DMS 273 (cell line): ENCODE measurements around the gene QRFP.
A peak's percentile ranks its signal among the peaks of the same experiment; 100 is the strongest.
"Not testable (repeated sequence)": the region's sequence is repeated elsewhere in the genome, so short reads cannot be mapped to it uniquely, and the experiment has no call there.

Experiments used
- DNase-seq: peaks from one replicate; lab custom pipeline; 2025; ENCODE audit not compliant: unreplicated experiment; lab: John Stamatoyannopoulos, UW

The QRFP gene

DNA sequence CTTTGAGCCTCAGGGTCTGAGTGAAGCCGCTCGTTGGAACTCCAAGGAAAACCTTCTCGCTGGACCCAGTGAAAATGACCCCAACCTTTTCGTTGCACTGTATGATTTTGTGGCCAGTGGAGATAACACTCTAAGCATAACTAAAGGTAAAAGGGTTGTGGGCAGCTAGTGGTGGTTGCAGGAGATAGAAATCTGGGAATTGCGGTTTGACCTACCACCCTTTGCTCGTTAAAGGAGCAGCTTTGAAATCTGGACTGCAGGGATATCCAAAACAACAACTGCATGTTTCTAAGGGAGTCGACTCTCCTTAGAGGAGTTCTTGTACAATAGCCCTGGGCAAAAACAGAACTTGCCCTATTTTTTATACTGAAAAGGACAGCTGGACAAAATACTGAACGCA lies 42.5 kb downstream of the QRFP start:
- no peak for DNase-seq

DNA sequence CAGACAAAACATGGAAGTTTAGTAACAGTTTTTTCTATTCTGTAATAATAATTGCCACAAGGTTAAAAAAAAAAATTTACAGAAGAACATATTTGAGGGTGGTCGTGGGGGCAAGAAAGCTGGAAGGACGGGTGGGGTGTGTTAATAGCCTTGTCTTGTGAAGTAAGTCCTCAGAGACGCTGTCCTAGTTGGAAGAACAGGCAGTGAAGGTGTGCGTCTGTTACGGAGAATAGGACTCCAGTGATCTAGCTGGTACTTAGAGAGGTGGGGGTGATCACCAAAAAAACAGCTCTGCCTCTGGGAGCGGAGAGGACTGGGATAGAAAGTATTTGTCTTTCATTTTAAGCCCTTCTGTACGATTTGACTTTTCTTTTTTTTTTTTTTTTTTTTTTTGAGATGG lies 43.8 kb downstream of the QRFP start:
- no peak for DNase-seq

DNA sequence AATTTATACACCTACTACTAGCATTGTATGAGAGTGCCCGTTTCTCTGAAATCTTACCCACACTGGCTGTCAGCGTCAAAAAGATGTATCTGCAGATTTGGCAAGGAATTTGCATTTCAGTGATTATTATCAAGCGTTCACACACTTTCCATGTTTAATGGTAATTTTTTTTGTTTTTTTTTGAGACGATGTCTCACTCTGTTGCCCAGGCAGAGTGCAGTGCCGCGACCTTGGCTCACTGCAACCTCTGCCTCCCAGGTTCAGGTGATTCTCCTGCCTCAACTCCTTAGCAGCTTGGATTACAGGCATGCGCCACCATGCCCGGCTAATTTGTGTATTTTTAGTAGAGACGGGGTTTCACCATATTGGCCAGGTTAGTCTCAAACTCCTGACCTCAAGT lies 47.3 kb downstream of the QRFP start:
- DNase-seq: no peak

DNA sequence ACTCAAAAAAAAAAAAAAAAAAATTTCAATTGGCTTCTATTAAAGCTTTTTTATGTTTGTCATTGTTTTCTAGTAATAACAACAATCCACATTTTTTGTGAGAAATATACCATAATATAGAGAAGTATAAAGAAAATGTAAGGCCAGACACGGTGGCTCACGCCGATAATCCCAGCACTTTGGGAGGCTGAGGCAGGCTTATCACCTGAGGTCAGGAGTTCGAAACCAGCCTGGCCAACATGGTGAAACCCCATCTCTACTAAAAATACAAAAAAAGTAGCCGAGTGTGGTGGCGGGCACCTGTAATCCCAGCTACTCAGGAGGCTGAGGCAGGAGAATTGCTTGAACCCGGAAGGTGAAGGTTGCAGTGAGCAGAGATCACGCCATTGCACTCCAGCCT lies 48.1 kb downstream of the QRFP start:
- DNase-seq: not testable (repeated sequence)

DNA sequence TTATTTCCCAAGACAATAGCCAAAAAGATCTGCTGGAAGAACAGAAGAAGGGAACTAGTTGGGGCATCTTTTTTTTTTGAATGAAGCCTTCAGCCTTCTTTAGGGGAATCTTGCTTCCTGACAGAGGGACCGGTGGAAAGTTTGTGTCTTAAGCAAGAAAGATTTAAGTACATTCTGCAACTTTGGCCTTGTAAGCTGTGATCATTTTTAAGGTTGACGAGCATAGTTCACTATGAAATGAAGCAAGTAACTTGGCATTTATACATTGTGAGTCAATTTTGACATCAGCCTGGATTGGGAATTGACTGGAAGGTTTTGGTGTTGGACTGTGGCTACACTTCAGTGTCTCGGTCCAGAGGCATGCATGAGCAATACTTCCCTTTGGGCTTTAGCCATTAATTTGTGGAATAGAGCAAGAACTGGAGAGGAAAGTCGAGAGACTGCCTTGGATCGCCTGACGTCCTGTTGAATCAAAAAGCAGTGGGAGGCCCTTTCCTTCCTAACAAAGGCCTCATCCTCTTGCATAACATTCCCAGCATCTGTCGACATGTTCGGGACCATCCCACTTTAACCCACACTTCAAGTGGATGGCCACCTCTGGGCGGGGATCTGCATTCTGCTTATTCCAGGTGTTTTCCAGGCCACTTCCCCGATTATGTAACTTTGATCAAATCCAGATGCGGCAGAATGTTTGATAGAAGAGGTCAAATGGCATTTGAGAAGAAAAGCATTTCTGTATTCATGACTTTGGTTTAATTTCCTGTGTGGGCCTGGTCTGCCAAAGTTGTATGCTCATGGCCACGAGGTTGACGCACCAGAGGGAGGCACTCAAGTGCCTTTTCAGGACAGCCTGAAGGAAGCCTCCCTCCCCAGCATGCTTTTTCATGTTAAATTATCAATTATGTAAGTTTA lies 49.0 kb downstream of the QRFP start:
- peak; percentile 38 for DNase-seq

DNA sequence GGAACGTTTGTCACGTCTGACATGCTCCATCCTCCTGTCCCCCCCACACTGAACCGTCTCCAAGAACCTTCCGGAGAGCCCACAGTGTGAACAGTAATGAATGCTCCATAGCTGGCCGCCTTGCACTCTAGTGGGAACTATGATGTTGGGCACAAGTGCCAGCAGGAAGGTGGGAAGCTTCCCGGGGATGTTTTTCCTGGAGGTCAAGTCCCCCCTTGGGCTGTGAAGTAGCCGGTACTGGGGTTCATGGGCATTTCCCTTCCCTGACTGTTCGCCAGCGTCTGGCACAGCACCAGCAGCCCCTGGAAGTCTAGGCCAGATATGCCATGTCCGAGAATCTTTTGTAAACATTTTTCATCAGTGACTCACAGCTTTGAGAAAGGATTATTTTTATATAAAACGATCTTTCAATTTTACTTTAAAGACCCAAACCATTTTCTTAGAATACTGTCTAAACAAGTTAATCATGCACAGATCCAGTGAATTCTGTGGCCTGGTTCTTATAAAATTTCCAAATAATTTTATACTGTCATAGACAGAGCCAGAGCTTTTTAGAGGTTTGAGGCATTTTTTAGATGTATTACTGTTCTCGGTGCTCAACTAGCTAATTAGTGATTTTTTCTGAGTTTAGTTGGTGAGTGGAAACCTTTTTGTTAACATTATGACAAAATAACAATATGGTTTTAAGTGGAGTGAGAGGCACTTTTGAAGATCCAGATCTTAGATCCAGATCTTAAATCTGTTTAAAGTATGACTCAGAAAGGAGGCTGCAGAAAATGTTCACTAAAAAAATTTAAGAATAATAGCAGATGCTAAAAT lies 49.9 kb downstream of the QRFP start:
- peak; percentile 47 for DNase-seq

DNA sequence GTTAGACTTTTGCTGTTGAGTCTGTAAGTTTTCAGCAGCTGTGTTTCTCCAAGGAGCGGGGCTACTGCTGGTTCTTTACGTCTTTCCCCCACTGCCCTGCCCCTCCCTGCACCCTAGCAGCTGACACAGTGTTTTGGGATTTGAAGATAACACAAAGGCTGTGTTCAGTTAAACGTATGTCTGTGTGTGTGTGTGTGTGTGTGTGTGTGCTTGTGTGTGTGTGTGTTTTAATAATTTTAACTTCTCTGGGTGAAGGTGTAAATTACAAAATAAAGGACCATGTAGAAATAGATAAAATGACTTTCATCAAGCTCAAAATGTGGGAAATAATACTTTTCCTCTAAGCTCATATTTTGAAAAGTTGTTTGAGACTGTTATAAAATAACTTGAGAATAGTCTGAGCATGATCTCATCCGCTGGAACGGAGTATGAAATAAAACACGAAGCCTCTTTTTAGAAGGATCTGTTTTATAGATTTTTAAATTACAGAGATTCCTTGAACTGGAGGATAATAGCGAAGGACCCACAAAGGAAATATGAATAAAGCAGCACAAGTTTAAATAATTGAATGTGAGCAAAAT lies 50.6 kb downstream of the QRFP start:
- DNase-seq: peak; percentile 51

DNA sequence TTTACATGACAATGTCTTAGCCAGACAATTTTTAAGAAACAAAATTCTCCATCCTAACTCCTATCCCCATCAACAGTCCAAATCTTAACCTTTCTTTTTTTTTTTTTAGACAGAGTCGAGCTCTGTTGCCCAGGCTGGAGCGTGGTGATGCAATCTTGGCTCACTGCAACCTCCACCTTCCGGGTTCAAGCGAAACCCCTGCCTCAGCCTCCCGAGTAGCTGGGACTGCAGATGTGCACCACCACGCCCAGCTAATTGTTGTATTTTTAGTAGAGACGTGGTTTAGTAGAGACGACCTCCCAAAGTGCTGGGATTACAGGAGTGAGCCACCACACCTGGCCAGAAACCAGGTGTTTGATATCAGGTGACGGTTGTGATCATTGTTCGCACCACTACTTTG lies 51.4 kb downstream of the QRFP start:
- DNase-seq: no peak

DNA sequence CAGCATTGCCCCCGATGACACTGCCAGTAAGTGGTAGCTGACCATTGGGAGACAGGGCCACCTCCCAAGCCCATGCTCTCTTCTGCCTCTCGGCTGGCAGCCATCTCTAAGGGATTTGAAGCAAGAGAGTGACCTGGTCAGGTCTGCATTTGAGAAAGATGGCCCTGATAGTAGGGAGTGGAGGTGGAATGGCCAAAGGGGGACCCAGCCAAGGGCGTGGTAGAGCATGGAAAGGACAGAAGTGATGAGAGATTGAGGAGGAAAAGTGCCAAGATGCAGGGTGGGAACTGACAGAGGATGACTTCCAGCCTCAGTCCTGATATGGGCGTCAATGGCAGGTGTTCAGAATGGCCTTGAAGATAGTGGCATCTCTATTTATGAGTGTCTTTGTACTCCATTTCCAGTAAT lies 52.6 kb downstream of the QRFP start:
- DNase-seq: no peak

DNA sequence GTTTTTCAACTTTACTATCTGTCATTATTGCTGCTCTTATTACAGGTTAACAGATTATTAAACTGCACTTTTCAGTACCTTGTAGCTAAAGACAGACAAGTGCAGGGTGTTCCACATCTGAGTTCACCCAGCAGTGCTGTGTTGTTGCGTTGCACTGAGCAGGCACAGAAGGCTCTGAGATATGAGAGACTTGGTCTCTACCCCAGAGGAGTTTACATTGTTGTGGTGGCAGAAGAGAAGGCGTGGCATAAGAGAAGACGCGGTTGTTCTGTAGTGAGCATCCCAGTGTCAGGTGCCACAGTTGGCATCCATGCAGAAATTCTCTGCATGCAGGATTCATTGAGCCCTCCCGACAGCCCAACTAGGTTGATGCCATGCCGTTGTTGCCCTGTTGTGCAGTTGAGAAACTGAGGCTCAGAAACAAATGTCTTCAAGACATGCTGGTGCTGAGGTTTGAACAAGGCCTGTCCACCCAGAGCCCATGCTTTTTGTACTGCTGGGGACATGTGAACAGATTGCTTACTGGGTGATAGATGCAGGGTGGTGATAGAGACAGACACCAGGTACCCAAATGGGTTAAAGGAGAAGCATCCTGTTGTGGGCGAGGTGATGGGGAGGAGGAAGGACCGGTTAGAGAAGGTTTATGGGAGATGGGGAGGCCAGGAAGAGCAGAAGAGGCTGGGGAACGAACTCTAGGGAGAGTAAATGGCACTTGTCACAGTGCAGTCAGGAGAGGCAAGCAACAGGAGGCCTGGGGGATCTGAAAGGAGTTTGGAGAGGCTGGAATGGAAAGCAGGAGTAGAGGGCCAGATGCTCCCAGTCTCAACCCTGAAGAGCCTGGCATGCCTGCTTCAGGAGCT lies 53.3 kb downstream of the QRFP start:
- DNase-seq: peak; percentile 24
